GM12878 (cell line): Measurements from ENCODE around the gene UBLCP1. TPM values are rescaled to one million over a fixed set of nuclear protein-coding genes. Genes with fewer than 3 reads are reported as not detected.

Source experiments
- ATAC-seq: fragments of 200-7000 bp; cut with Tn5 transposase; 3 replicates; pipeline ENCODE4 v1.9.1; 2020; ENCODE audit warnings: mild to moderate bottlenecking, moderate library complexity
- BruUV-seq: library from RNA; stranded (reverse); fragments of 400-500 nt; replicated peaks from 2 replicates; lab custom pipeline; 2021; lab: Mats Ljungman, UMichigan
- CTCF ChIA-PET: fragments of 300-600 bp; sonication (Branson Sonifier 250); formaldehyde crosslinking; extraction: SDS; loops from one replicate; lab custom pipeline; 2021; ENCODE audit warnings: inconsistent platforms; lab: Yijun Ruan, JAX
- POLR2A ChIA-PET: fragments of 350-600 bp; formaldehyde crosslinking; extraction: SDS; loops from one replicate; lab custom pipeline; 2021; ENCODE audit warnings: inconsistent platforms; lab: Charles Lee
- RAD21 ChIA-PET: fragments of 300-600 bp; sonication (Branson Sonifier 250); formaldehyde crosslinking; loops from one replicate; lab custom pipeline; 2023; ENCODE audit warnings: antibody characterized with exemption; ENCODE audit not compliant: unreplicated experiment; lab: Charles Lee
- SMC1A ChIA-PET: fragments of 300-600 bp; sonication (Branson Sonifier 250); formaldehyde crosslinking; loops from one replicate; lab custom pipeline; 2023; ENCODE audit not compliant: unreplicated experiment, uncharacterized antibody; lab: Charles Lee
- DNase-seq: peaks from one replicate; pipeline ENCODE4 v3.0.0-alpha.2; 2011; ENCODE audit warnings: low read depth, low spot score
- FAIRE-seq: peaks from 3 replicates; lab custom pipeline; 2011; peaks lifted over from hg19 to GRCh38; lab: Jason Lieb, UNC
- H2AFZ ChIP-seq: 2 replicates; pipeline ENCODE4 v1.6.0; 2011; ENCODE audit warnings: low read depth, low read length, control low read depth; ENCODE audit not compliant: control insufficient read depth
- H3K27ac ChIP-seq: 2 replicates; pipeline ENCODE4 v1.5.1; 2011; ENCODE audit warnings: control low read depth; ENCODE audit not compliant: control insufficient read depth, insufficient read depth
- H3K27me3 ChIP-seq, 2 experiments: replicated peaks in 1 of 2; 2 replicates each; pipeline versions ENCODE4 v1.6.0 to v1.6.1; 2011; ENCODE audit warnings: low read length in 1 of 2; ENCODE audit not compliant: control insufficient read depth in 2 of 2, insufficient read depth in 2 of 2
- H3K36me3 ChIP-seq, 2 experiments: 2 replicates each; pipeline ENCODE4 v1.5.1; 2011; ENCODE audit warnings: low read length in 1 of 2; ENCODE audit not compliant: control insufficient read depth in 2 of 2, insufficient read depth in 2 of 2
- H3K4me1 ChIP-seq: 2 replicates; pipeline ENCODE4 v1.6.1; 2011; ENCODE audit warnings: mild to moderate bottlenecking, low read length, moderate library complexity, mixed read lengths; ENCODE audit not compliant: control insufficient read depth, insufficient read depth
- H3K4me2 ChIP-seq: 2 replicates; pipeline ENCODE4 v1.6.0; 2011; ENCODE audit warnings: control low read depth; ENCODE audit not compliant: control insufficient read depth, insufficient read depth
- H3K4me3 ChIP-seq: fragments of 200-600 bp; sonication (generic); 2 replicates; pipeline ENCODE4 v1.5.1; 2016
- H3K79me2 ChIP-seq: 2 replicates; pipeline ENCODE4 v1.6.0; 2011; ENCODE audit warnings: low read length; ENCODE audit not compliant: control insufficient read depth, insufficient read depth
- H3K9ac ChIP-seq: 2 replicates; pipeline ENCODE4 v1.8.0; 2011; ENCODE audit warnings: low read length, control low read depth, mixed read lengths; ENCODE audit not compliant: control insufficient read depth, insufficient read depth
- H3K9me3 ChIP-seq: replicated peaks from 3 replicates; pipeline ENCODE4 v1.5.1; 2011; ENCODE audit warnings: mild to moderate bottlenecking, low read length; ENCODE audit not compliant: control insufficient read depth, insufficient read depth
- H4K20me1 ChIP-seq: 2 replicates; pipeline ENCODE4 v1.6.0; 2011; ENCODE audit not compliant: control insufficient read depth, insufficient read depth
- ATF3 ChIP-seq: IDR thresholded peaks from 2 replicates; pipeline ENCODE4 v1.6.1; 2011; ENCODE audit warnings: low read depth, mild to moderate bottlenecking, low read length, moderate library complexity, borderline replicate concordance; ENCODE audit errors: extremely low read depth
- NR2C1 ChIP-seq: fragments of 450-650 bp; IDR thresholded peaks from 2 replicates; pipeline ENCODE4 v1.6.1; 2017; ENCODE audit warnings: antibody characterized with exemption, mild to moderate bottlenecking, moderate library complexity
- RELA ChIP-seq: fragments of 450-650 bp; IDR thresholded peaks from 2 replicates; pipeline ENCODE4 v1.8.0; 2014; ENCODE audit warnings: borderline replicate concordance; ENCODE audit not compliant: partially characterized antibody
- RELB ChIP-seq: fragments of 450-650 bp; IDR thresholded peaks from 2 replicates; pipeline ENCODE4 v1.6.1; 2017; ENCODE audit warnings: low read depth, mild to moderate bottlenecking, moderate library complexity
- SPI1 ChIP-seq: IDR thresholded peaks from 2 replicates; pipeline ENCODE4 v1.6.1; 2011; ENCODE audit warnings: low read depth, mild to moderate bottlenecking, low read length, moderate library complexity, borderline replicate concordance; ENCODE audit not compliant: insufficient read depth
- ZBED1 ChIP-seq: IDR thresholded peaks from 2 replicates; pipeline ENCODE4 v1.6.1; 2016; ENCODE audit warnings: borderline replicate concordance
- WGBS: methylation state at CpG from one replicate; pipeline ENCODE4 v1.1.6; 2016; ENCODE audit warnings: low lambda C conversion rate; ENCODE audit not compliant: insufficient replicate concordance, insufficient coverage; ENCODE audit errors: missing lambda C conversion rate; 5-methylcytosine and 5-hydroxymethylcytosine counted together
- in situ Hi-C: fragments of 300-500 bp; cut with MboI; formaldehyde crosslinking; loops from 9 replicates; pipeline ENCODE4 v1.14.3; 2018; ENCODE audit warnings: mixed read lengths
- intact Hi-C: fragments of 100-400 bp; cut with micrococcal nuclease; formaldehyde crosslinking; loops from one replicate; pipeline ENCODE4 v1.14.2; 2022; ENCODE audit not compliant: unreplicated experiment
- polyA plus RNA-seq, 11 experiments: library from polyadenylated mRNA; depleted of rRNA in 4 of 11; unstranded in 6 of 11; stranded (reverse) in 5 of 11; fragments of >200 nt; fragmentation: Nextera tagmentation in 4 of 11; fragmentation: Illumina TruSeq in 1 of 11; extraction: Ambion mirVana in 4 of 11; extraction: Trizol in 1 of 11; gene quantifications; 1 replicate in 1 of 11; 2 replicates in 10 of 11; pipeline versions ENCODE4 v1.2.1 to v1.2.3, GENCODE V29; 2011 to 2016; ENCODE audit warnings: inconsistent platforms in 2 of 11, missing spikeins in 2 of 11, low read depth in 1 of 11
- total RNA-seq, 4 experiments: library from RNA; depleted of rRNA in 3 of 4; stranded (reverse); fragments of >200 nt in 3 of 4; fragmentation: Illumina TruSeq in 1 of 4; extraction: Trizol in 1 of 4; gene quantifications; 2 replicates each; pipeline versions ENCODE4 v1.2.1 to v1.2.3, GENCODE V29; 2013 to 2021
- TF ChIP-seq, protein P1 (sequence below): IDR thresholded peaks from 2 replicates; pipeline ENCODE4 v1.6.1; 2011; ENCODE audit warnings: mild to moderate bottlenecking, low read depth, low read length, moderate library complexity; ENCODE audit not compliant: insufficient replicate concordance

Gene UBLCP1
- total and polyA plus RNA-seq, 10 of the 15 experiments (the other 5 are each of a cell fraction or from before 2014, with no cell fraction given): 18.8 to 44.2 (median 32.1) TPM

GRCh38 chr5:159303286-159303685 lies 40.2 kb downstream of the UBLCP1 start:
- Histone ChIP-seq H3K79me2 (no peaks in the 10 kb centered on the region), H3K27ac (no peak overlapping the region), H2AFZ (no peak overlapping the region), H4K20me1 (no peaks in the 10 kb centered on the region), H3K9ac (no peak overlapping the region), H3K27me3 (0 out of 4 replicates have a peak, but pooled peaks cover 0 to 2% of the 10 kb centered on the region in 2 experiments), H3K4me3 (no peak overlapping the region), H3K36me3 (no peaks in the 10 kb centered on the region)
- WGBS: 96% methylated on average over 3 of the region's 4 CpGs
- FAIRE-seq: no peak
- ATAC-seq: no peak
- ChIA-PET SMC1A (interaction anchor here (0.9 kb wide), 1 partner anchor 470 kb away, joined by 3 read pairs; no protein-coding TSS in a partner anchor), CTCF (interaction anchor here (0.8 to 1.3 kb wide), 4 partner anchors 10 to 146 kb away, joined by 3 to 5 read pairs (median 4); no protein-coding TSS in a partner anchor)
- no peak for DNase-seq
- TF ChIP-seq SPI1 (peak; percentile 40; the same call in 1 of the 2 replicates), RELA (no peak), ATF3 (no peak), NR2C1 (no peak), RELB (no peak), ZBED1 (no peak)
- TF ChIP-seq, protein P1, sequence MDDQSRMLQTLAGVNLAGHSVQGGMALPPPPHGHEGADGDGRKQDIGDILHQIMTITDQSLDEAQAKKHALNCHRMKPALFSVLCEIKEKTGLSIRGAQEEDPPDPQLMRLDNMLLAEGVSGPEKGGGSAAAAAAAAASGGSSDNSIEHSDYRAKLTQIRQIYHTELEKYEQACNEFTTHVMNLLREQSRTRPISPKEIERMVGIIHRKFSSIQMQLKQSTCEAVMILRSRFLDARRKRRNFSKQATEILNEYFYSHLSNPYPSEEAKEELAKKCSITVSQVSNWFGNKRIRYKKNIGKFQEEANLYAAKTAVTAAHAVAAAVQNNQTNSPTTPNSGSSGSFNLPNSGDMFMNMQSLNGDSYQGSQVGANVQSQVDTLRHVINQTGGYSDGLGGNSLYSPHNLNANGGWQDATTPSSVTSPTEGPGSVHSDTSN: no peak
- TF ChIP-seq, all 136 proteins: peak for 1
- Histone ChIP-seq H3K4me1 (no peaks in the 10 kb centered on the region), H3K9me3 (peaks cover 17% of the 10 kb centered on the region), H3K4me2 (no peak overlapping the region)
- POLR2A ChIA-PET: no interaction called here
- intact Hi-C loops (no loop called here), in situ Hi-C loops (no loop called here)
- BruUV-seq: no TSS peak
- RAD21 ChIA-PET: no interaction called here
